Measurements from ENCODE around the gene KCNAB2.
A peak's percentile ranks its signal among the peaks of the same experiment; 100 is the strongest.

The KCNAB2 gene

DNA sequence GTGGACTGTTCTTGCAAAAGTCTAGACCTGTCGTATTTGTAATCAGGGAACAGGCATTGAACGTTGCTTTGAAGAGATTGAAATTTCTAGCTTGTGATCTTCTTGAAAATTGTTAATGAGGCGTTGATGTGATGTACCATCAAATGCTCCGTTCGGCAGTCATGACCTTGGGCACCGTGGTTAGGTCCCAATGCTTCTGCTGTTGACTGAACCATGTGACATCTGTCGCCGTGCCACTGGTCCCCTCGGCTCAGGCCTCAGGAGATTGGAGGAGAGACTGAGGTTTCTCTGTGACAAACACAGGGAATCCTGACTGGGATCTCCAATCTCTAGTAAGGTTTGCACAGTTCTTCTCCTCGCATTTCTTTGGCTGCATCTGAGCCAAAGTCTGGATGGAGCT, 18.1 kb upstream of the KCNAB2 start:
- Histone ChIP-seq H3K9me3 (ENCODE audit: low read length) (no peaks in the 10 kb centered on the region), H3K9me2 (ENCODE audit: low read depth, low read length) (no peaks in the 10 kb centered on the region), H3K36me3 (ENCODE audit: insufficient read depth, low read length) (peaks cover 24% of the 10 kb centered on the region; the same call in 1 of the 2 replicates), H2AFZ (ENCODE audit: low read length) (no peak overlapping the region), H3K79me2 (ENCODE audit: insufficient read depth, low read length) (peaks cover 30% of the 10 kb centered on the region), H3F3A (ENCODE audit: insufficient read depth, low read length) (no peaks in the 10 kb centered on the region), H3K4me2 (ENCODE audit: low read length) (peak overlapping the region; percentile 85), H3K4me1 (ENCODE audit: insufficient read depth, low read length, severe bottlenecking) (peaks cover 58% of the 10 kb centered on the region), H4K20me1 (ENCODE audit: insufficient read depth, low read length) (no peaks in the 10 kb centered on the region), H3K9ac (ENCODE audit: low read length) (peak overlapping the region; percentile 78), H3K27me3 (ENCODE audit: insufficient read depth, low read length) (no peaks in the 10 kb centered on the region), H3K27ac (ENCODE audit: low read depth, low read length, poor library complexity, severe bottlenecking) (peak overlapping the region; percentile 78), H3K4me3 (ENCODE audit: low read depth, low read length, poor library complexity, severe bottlenecking) (peak overlapping the region; percentile 77)
- TF ChIP-seq, protein P1, sequence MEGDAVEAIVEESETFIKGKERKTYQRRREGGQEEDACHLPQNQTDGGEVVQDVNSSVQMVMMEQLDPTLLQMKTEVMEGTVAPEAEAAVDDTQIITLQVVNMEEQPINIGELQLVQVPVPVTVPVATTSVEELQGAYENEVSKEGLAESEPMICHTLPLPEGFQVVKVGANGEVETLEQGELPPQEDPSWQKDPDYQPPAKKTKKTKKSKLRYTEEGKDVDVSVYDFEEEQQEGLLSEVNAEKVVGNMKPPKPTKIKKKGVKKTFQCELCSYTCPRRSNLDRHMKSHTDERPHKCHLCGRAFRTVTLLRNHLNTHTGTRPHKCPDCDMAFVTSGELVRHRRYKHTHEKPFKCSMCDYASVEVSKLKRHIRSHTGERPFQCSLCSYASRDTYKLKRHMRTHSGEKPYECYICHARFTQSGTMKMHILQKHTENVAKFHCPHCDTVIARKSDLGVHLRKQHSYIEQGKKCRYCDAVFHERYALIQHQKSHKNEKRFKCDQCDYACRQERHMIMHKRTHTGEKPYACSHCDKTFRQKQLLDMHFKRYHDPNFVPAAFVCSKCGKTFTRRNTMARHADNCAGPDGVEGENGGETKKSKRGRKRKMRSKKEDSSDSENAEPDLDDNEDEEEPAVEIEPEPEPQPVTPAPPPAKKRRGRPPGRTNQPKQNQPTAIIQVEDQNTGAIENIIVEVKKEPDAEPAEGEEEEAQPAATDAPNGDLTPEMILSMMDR (IDR thresholded peaks at IDR 0.05; ENCODE audit: low read length): no peak
- no peak for TF ChIP-seq EZH2 (IDR thresholded peaks at IDR 0.05; ENCODE audit: borderline replicate concordance, low read length)

DNA sequence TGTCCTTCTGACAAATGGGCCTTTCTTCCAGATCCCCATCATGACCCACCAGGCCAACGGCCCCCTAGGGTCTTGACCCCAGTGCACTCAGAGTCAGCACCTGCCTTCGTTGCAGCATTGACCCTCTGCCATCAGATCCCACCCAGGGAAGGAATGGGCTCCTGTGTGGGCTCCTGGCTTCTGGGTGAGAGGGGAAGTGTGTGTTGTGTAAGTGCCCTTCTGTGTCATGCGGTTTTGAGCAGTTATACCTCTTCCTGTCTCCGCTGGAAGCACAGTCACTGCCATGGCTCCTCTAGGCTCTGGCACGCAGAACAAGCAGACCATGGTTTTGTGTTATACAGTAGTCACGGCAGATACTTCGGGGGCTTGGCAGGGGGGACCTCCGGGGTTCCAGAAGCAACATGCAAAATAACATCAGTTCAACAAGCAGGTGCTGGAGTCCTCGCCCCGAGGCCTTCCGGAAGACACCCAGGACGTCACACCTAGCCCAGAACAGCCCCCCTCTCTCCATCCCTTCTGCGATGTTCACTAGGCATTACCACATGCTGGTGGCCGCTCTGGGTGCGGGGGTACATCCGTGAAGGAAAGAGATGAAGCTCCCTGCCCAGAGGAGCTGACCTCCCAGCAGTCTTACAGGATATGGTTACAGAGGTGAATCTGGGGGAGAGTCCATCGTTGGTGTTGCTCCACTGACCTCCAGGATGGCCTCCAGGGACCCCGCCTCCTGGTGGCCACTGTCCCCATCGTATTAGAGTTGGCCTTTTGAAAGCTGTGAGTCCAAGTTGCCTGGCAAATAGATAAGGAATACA, 17.4 kb upstream of the KCNAB2 start:
- H3K36me3 ChIP-seq (ENCODE audit: insufficient read depth, low read length): peaks cover 28% of the 10 kb centered on the region; the same call in 1 of the 2 replicates
- peak overlapping the region; percentile 78 for H3K27ac ChIP-seq (ENCODE audit: low read depth, low read length, poor library complexity, severe bottlenecking)
- peak overlapping the region; percentile 85 for H3K4me2 ChIP-seq (ENCODE audit: low read length)
- no peaks in the 10 kb centered on the region for H4K20me1 ChIP-seq (ENCODE audit: insufficient read depth, low read length)
- peak overlapping the region; percentile 77 for H3K4me3 ChIP-seq (ENCODE audit: low read depth, low read length, poor library complexity, severe bottlenecking)
- H2AFZ ChIP-seq (ENCODE audit: low read length): no peak overlapping the region
- peak overlapping the region; percentile 78 for H3K9ac ChIP-seq (ENCODE audit: low read length)
- H3K4me1 ChIP-seq (ENCODE audit: insufficient read depth, low read length, severe bottlenecking): peaks cover 58% of the 10 kb centered on the region
- H3K27me3 ChIP-seq (ENCODE audit: insufficient read depth, low read length): no peaks in the 10 kb centered on the region
- no peaks in the 10 kb centered on the region for H3K9me3 ChIP-seq (ENCODE audit: low read length)
- H3K79me2 ChIP-seq (ENCODE audit: insufficient read depth, low read length): peaks cover 30% of the 10 kb centered on the region
- no peaks in the 10 kb centered on the region for H3K9me2 ChIP-seq (ENCODE audit: low read depth, low read length)
- no peaks in the 10 kb centered on the region for H3F3A ChIP-seq (ENCODE audit: insufficient read depth, low read length)
- no peak for TF ChIP-seq EZH2 (IDR thresholded peaks at IDR 0.05; ENCODE audit: borderline replicate concordance, low read length)
- TF ChIP-seq, protein P1 (IDR thresholded peaks at IDR 0.05; ENCODE audit: low read length): no peak

DNA sequence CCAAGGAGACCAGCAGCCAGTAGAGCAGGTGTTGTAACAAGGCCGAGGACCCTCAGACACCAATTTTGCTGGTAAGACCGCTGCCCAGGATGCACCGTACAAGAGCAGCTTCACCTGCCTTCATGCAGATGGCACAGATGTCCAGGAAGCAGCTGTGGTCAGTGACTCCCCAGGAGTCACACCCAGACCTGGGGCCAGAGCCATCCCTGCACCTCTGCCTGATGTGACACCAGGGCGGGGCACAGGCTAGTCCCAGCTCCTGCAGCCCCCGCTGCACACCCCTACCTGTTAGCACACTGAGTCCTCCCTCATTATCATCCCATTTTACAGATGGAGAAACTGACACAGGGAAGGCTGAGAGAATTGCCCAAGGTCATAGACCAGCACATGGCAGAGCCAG, 16.3 kb upstream of the KCNAB2 start:
- Histone ChIP-seq H3K9ac (ENCODE audit: low read length) (no peak overlapping the region), H4K20me1 (ENCODE audit: insufficient read depth, low read length) (no peaks in the 10 kb centered on the region)

More for the DNA sequence above, 16.3 kb upstream of the KCNAB2 start:
- Histone ChIP-seq H3K4me3 (ENCODE audit: low read depth, low read length, poor library complexity, severe bottlenecking) (no peak overlapping the region), H3K79me2 (ENCODE audit: insufficient read depth, low read length) (peaks cover 34% of the 10 kb centered on the region), H3K9me3 (ENCODE audit: low read length) (no peaks in the 10 kb centered on the region), H3K4me2 (ENCODE audit: low read length) (no peak overlapping the region), H3K9me2 (ENCODE audit: low read depth, low read length) (no peaks in the 10 kb centered on the region), H3K27ac (ENCODE audit: low read depth, low read length, poor library complexity, severe bottlenecking) (no peak overlapping the region), H3F3A (ENCODE audit: insufficient read depth, low read length) (no peaks in the 10 kb centered on the region), H3K27me3 (ENCODE audit: insufficient read depth, low read length) (no peaks in the 10 kb centered on the region), H3K4me1 (ENCODE audit: insufficient read depth, low read length, severe bottlenecking) (peaks cover 58% of the 10 kb centered on the region), H3K36me3 (ENCODE audit: insufficient read depth, low read length) (peaks cover 35% of the 10 kb centered on the region; the same call in 1 of the 2 replicates), H2AFZ (ENCODE audit: low read length) (no peak overlapping the region)
- TF ChIP-seq, protein P1 (IDR thresholded peaks at IDR 0.05; ENCODE audit: low read length): no peak
- no peak for TF ChIP-seq EZH2 (IDR thresholded peaks at IDR 0.05; ENCODE audit: borderline replicate concordance, low read length)
